Activated effector memory CD4-positive, alpha-beta T cell treated with Interleukin-2 at 50 U/mL for 16 hours (primary cell): Measurements from ENCODE around the gene LGI2.

Source experiments
- DNase-seq: peaks from one replicate; pipeline ENCODE4 v3.0.0-alpha.2; 2020

The LGI2 gene

DNA sequence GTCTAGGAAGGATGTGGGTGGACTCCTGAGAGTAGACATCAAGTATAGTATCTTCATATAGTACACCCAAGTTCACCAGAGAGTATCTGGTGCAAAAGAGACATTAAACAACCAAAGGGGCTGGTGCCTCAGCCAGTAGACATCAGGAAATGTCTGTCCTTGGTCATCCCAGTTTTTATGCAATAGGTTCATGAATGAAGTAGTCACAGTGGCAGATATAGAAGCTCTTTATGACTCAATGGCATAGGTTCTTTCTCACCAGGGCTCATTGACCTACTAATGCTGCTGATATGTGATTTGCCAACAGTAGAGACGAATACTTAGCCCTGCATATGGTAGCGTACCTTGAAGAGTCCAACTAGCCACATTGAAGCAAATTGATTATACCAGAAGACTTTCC is 72.9 kb downstream of the LGI2 start:
- DNase-seq: no peak

DNA sequence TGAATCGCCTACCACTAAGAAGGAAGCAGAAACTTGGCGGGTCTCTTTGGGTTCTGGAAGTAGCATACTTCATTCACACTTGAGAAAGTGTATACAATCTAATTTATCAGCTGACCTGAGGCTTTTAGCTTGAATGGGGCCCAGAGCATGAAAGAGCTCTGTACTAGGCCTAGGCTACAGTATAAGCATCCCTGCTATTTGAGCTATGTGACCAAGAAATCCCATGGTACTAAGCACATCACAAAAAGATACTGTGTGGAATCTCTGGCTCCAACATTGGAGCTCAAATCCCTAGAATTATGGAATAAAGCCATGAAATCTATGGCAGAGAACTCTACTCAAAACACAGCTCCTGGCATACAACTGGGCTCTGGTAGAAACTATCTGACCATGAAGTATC is 74.0 kb downstream of the LGI2 start:
- DNase-seq: no peak

DNA sequence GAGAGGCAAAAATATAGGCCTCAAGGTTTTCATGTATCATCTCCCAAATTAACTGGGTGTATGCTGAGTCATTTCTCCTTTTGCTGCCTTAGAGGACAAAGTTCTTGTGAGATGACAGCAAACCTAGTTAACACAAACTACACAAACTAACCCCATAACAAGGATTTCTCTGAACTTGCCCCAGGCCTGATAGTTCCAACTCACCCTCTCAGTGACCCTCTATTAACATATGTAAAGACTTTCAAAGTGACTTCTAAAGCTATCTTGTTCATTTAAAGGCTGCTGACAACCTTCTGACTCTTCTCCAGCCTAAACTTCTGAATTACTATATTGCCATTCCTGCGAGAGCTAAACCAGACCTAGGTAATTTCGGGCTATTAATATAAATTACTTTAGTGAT is 74.7 kb downstream of the LGI2 start:
- no peak for DNase-seq

DNA sequence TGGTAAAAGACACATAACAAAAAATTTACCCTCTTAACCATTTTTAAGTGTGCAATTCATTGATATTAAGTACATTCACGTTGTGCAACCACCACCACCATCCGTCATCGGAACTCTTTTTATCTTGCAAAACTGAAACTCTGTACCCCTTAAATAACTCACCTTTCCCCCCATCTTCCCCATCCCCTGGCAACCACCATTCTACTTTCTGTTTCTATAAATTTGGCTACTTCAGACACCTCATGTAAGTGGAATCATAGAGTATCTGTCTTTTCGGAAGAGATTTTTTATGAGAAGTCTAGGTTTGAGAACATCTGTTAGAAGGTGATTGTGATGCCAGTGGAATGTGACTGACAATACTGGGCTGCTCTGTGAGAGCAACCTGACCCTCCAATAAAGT is 78.1 kb downstream of the LGI2 start:
- no peak for DNase-seq

DNA sequence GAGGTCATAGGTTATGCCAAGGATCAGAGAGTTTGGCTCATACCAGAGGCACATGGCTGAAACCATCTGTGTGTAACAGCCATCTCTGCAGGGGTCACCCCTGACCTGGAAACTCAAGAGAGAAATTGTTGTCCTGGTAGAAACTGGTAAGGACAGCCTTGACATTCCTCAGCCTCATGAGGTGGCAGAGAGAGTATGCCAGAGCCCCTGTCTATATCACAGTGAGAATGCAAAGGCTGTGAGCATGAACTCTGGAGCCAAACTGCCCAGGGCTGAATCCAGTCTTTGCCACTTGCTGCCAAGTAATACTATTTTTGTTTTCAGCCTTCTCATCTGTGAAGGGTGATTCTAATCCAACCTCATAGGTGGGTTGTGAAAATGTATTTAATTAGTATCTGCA is 80.8 kb downstream of the LGI2 start:
- DNase-seq: no peak
